Activated T-cell treated with anti-CD3 and anti-CD28 coated beads, Interleukin-2, amount 50 U/mL, for 48 hours (primary cell): ENCODE data around the gene TEC.
"Not testable (repeated sequence)": the region's sequence is repeated elsewhere in the genome, so short reads cannot be mapped to it uniquely, and the experiment has no call there.

Experiments
- DNase-seq, 2 experiments: peaks; one replicate each; pipeline ENCODE4 v3.0.0-alpha.2; 2020

The TEC gene

GRCh38 chr4:48237996-48238645, 31.5 kb downstream of the TEC start:
- DNase-seq, result no peak

- DNase-seq, result no peak
Measured at GRCh38 chr4:48235050-48235449, 34.6 kb downstream of the TEC start.

GRCh38 chr4:48234575-48234974, 35.1 kb downstream of the TEC start:
- no peak for DNase-seq

GRCh38 chr4:48228949-48229348, 40.7 kb downstream of the TEC start:
- no peak for DNase-seq

- no peak for DNase-seq
Measured at GRCh38 chr4:48227662-48228061, 42.0 kb downstream of the TEC start.

GRCh38 chr4:48226199-48226598, 43.4 kb downstream of the TEC start:
- DNase-seq, result no peak

- DNase-seq, result no peak
Measured at GRCh38 chr4:48225368-48226141, 44.1 kb downstream of the TEC start.

- DNase-seq, result no peak
Measured at GRCh38 chr4:48224606-48225005, 45.0 kb downstream of the TEC start.

GRCh38 chr4:48223633-48224295, 45.9 kb downstream of the TEC start:
- no peak for DNase-seq

GRCh38 chr4:48222491-48222890, 47.1 kb downstream of the TEC start:
- no peak for DNase-seq

- not testable (repeated sequence) for DNase-seq
Measured at GRCh38 chr4:48219430-48219829, 50.2 kb downstream of the TEC start.

- DNase-seq, result no peak
Measured at GRCh38 chr4:48216563-48216962, 53.1 kb downstream of the TEC start.

- DNase-seq, result no peak
Measured at GRCh38 chr4:48215977-48216376, 53.7 kb downstream of the TEC start.

GRCh38 chr4:48212165-48212564, 57.5 kb downstream of the TEC start:
- DNase-seq, result no peak

- no peak for DNase-seq
Measured at GRCh38 chr4:48210966-48211328, 58.7 kb downstream of the TEC start.

- DNase-seq, result no peak
Measured at GRCh38 chr4:48205626-48206025, 64.0 kb downstream of the TEC start.

- DNase-seq, result no peak
Measured at GRCh38 chr4:48205107-48205506, 64.5 kb downstream of the TEC start.

- DNase-seq, result no peak
Measured at GRCh38 chr4:48203819-48204218, 65.8 kb downstream of the TEC start.

- no peak for DNase-seq
Measured at GRCh38 chr4:48197643-48198237, 71.9 kb downstream of the TEC start.

GRCh38 chr4:48196758-48197504, 72.7 kb downstream of the TEC start:
- no peak for DNase-seq

GRCh38 chr4:48195853-48196252, 73.8 kb downstream of the TEC start:
- no peak for DNase-seq

GRCh38 chr4:48195374-48195773, 74.3 kb downstream of the TEC start:
- no peak for DNase-seq

- no peak for DNase-seq
Measured at GRCh38 chr4:48194971-48195370, 74.7 kb downstream of the TEC start.
